ENCODE data around the gene PIRT.

Gene PIRT

DNA sequence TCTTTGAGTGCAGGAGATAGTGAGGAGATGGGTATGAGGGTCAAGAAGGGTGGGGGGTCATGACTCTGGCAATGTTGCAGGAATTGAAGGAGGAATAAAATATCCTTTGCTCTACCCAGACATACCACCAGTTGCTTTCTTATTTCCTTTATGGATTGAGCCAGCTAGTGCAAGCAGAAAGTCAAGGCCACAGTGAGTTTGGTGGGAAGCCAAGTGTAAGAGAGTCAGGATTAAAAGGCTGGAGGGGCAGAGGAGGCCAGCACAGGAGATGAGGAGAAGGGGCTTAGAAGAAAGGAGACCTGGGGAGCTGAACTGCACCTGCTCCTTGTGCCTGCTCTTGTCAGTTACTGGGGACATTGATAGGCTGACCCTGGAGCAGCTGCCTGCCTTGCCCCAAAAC, 16.1 kb downstream of the PIRT start:
- DNase-seq (ENCODE audit: low read depth) = no peak
- TF ChIP-seq, protein P1, sequence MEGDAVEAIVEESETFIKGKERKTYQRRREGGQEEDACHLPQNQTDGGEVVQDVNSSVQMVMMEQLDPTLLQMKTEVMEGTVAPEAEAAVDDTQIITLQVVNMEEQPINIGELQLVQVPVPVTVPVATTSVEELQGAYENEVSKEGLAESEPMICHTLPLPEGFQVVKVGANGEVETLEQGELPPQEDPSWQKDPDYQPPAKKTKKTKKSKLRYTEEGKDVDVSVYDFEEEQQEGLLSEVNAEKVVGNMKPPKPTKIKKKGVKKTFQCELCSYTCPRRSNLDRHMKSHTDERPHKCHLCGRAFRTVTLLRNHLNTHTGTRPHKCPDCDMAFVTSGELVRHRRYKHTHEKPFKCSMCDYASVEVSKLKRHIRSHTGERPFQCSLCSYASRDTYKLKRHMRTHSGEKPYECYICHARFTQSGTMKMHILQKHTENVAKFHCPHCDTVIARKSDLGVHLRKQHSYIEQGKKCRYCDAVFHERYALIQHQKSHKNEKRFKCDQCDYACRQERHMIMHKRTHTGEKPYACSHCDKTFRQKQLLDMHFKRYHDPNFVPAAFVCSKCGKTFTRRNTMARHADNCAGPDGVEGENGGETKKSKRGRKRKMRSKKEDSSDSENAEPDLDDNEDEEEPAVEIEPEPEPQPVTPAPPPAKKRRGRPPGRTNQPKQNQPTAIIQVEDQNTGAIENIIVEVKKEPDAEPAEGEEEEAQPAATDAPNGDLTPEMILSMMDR (conservative IDR thresholded peaks at IDR 0.05; ENCODE audit: low read depth, low read length) = no peak
- no peak overlapping the region for H3K4me3 ChIP-seq (ENCODE audit: low read depth, low read length)

DNA sequence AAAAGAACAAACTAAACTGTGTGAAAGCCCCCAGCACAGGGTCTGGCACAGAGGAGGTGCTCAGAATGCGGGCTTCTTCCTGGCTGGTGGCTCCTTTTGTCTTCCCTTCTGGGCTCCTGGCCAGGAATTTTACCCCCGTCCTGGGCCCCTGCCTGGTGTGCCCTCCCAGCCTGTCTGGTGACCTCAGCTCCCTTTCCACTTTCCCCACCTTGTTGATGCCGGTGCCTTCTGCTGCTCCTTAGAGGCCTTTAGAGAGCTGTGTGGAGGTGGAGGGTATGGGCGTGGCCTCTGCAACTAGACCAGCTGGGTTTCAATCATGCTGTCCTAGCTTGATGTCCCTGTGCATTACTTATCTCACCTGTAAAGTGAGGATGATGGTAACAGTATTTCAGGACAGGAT, 16.8 kb downstream of the PIRT start:
- TF ChIP-seq, protein P1 (conservative IDR thresholded peaks at IDR 0.05; ENCODE audit: low read depth, low read length) = no peak
- no peak for DNase-seq (ENCODE audit: low read depth)
- H3K4me3 ChIP-seq (ENCODE audit: low read depth, low read length) = no peak overlapping the region

DNA sequence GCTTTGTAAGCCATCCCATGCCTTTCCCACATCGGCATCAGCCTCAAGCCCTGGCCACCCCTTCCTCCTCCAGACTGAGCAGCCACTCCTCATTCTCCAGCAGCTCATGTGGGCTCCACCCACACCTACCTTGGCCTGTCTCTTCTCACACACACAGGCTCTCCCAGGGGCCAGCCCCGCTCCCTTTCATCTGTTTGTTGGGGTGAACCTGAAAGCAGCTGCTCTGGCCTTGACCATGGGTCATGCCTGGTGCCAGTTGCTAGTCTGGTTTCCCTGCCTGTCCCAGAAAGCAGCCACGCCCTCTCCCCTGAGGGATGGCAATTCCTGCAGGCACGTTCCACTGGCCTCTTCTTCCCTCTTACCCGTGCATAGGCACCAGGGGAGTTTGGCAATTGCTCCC, 22.6 kb downstream of the PIRT start:
- TF ChIP-seq, protein P1 (conservative IDR thresholded peaks at IDR 0.05; ENCODE audit: low read depth, low read length) = no peak
- DNase-seq (ENCODE audit: low read depth) = no peak
- no peak overlapping the region for H3K4me3 ChIP-seq (ENCODE audit: low read depth, low read length)

DNA sequence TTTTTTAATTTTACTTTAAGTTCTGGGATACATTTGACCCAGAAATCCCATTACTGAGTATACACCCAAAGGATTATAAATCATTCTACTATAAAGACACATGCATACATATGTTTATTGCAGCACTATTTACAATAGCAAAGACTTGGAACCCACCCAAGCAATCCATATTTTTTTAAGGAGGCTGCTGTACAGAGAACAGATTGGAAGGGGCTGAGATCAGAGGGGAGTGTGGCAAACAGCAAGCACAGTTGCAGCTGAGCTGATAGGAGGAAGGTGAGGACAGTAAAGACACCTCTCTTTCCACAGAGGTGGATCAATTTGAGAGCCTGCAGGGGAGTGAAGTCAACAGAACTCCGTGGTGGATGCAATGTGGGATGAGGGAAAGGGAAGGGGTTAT, 23.8 kb downstream of the PIRT start:
- TF ChIP-seq, protein P1 (conservative IDR thresholded peaks at IDR 0.05; ENCODE audit: low read depth, low read length) = no peak
- DNase-seq (ENCODE audit: low read depth) = no peak
- H3K4me3 ChIP-seq (ENCODE audit: low read depth, low read length) = no peak overlapping the region

DNA sequence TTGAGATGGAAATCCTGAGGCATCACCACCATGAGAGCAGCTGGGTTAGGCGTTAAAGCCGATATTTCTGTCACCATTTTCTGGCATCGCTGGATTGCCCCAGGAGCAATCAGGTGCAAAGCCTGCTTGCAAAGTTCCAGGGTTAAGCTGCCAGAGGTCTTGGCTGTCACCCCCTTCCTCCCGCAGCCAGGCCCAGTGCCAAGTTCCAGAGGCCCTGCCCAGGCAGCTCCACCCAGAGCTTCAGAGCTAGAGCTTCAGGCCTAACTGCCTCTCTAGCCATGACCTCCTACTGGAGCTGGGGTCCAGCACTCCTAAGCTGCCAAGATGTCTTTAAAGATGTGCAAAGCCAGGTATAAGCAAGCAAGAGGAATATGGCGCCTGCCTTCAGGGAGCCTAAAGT, 25.2 kb downstream of the PIRT start:
- H3K4me3 ChIP-seq (ENCODE audit: low read depth, low read length) = no peak overlapping the region
- DNase-seq (ENCODE audit: low read depth) = no peak
- TF ChIP-seq, protein P1 (conservative IDR thresholded peaks at IDR 0.05; ENCODE audit: low read depth, low read length) = no peak

DNA sequence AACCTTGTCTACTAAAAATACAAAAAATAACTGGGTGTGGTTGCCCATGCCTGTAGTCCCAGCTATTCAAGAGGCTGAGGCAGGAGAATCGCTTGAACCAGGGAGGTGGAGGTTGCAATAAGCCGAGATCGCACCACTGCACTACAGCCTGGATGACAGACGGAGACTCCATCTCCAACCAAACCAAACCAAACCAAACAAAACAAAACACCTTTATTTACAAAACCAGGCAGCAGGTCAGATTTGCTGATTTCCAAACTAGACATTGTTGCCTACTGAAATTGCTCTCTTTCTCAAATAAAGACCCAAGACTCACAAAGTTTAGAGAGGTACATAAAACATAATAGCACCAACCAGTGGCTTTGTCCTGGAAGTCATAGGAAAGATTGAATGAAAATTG, 28.3 kb downstream of the PIRT start:
- H3K4me3 ChIP-seq (ENCODE audit: low read depth, low read length) = no peak overlapping the region
- TF ChIP-seq, protein P1 (conservative IDR thresholded peaks at IDR 0.05; ENCODE audit: low read depth, low read length) = no peak
- DNase-seq (ENCODE audit: low read depth) = no peak

DNA sequence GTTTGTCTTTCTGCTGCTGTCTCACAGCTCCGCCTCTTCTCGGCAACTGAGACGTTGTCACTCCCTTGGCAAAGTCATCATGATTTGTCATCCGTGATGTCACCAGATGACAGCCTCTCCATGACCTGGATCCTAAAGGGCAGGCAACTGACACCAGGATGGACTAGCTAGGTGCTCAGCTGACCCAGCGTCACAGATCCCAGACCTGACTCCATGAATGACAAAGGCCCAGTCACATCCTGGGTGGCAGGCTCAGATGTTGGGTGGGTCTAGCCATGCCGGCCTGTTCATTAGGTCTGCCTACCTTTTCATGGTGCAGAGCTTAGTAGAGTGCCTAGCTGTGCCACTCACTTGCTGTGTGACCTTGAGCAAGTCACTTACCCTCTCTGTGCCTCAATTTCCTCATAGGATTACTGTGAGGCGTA, 30.2 kb downstream of the PIRT start:
- TF ChIP-seq, protein P1 (conservative IDR thresholded peaks at IDR 0.05; ENCODE audit: low read depth, low read length) = no peak
- no peak overlapping the region for H3K4me3 ChIP-seq (ENCODE audit: low read depth, low read length)
- DNase-seq (ENCODE audit: low read depth) = no peak

Data from choroid plexus epithelial cell (primary cell).